ENCODE measurements around the gene CEBPG. TPM values are rescaled to one million over a fixed set of nuclear protein-coding genes. Genes with fewer than 3 reads are reported as not detected.

The CEBPG gene
- total and polyA plus RNA-seq, 9 of the 15 experiments (the other 6 are each of a cell fraction or from before 2014, with no cell fraction given), result 9.5 to 34.9 (median 30.9) TPM

DNA sequence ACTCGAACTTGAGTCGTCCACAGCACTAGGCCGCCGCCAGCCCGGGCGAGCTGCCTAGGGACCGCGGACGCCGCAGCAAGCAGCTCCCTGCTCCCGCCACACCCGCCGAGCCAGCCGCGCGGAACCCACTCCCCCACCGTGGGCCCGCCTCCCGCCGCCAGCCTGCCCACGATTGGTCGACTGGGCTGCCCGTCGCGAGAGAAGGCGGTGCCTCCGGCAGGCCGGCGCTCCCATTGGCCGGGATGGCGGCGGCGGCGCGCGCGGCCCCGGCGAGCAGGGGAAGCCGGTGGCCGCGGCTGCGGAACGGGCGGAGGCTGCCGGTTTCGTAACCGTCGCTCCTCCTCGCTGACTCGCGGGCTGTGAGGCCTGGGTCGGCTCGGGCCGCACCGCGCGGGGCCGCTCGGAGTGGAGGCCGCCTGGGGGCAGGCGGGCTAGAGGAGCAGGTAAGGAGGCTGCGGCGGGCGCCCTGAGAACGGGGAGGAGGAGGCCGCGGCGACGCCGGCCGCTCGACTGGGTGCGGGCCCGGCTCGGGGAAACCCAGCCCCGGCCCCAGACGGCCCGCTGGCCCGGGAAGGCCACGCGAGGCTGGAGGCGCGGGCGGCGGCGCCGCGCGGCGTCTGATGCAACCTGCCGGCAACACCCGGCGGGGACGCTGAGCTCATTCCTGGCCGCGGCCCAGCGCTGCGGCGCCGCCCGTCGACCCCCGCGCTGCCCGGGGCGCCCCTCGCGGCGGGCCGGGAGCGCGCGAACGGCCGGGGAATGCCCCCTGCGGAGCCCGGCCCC, at the start of gene CEBPG (continued):
- TF ChIP-seq, protein P1, sequence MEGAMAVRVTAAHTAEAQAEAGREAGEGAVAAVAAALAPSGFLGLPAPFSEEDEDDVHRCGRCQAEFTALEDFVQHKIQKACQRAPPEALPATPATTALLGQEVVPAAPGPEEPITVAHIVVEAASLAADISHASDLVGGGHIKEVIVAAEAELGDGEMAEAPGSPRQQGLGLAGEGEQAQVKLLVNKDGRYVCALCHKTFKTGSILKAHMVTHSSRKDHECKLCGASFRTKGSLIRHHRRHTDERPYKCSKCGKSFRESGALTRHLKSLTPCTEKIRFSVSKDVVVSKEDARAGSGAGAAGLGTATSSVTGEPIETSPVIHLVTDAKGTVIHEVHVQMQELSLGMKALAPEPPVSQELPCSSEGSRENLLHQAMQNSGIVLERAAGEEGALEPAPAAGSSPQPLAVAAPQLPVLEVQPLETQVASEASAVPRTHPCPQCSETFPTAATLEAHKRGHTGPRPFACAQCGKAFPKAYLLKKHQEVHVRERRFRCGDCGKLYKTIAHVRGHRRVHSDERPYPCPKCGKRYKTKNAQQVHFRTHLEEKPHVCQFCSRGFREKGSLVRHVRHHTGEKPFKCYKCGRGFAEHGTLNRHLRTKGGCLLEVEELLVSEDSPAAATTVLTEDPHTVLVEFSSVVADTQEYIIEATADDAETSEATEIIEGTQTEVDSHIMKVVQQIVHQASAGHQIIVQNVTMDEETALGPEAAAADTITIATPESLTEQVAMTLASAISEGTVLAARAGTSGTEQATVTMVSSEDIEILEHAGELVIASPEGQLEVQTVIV (CRISPR knock-in tag; IDR thresholded peaks at IDR 0.05; ENCODE audit: borderline replicate concordance), result no peak
- no peak for TF ChIP-seq KDM1A (IDR thresholded peaks at IDR 0.05)
- TF ChIP-seq GTF2E2 (tag; IDR thresholded peaks at IDR 0.05), result peak; percentile 84
- 0 out of 2 replicates have a peak, but pooled peaks have one; percentile 68 for TF ChIP-seq ERF (CRISPR knock-in tag; IDR thresholded peaks at IDR 0.05)
- TF ChIP-seq NR4A1 (CRISPR knock-in tag; IDR thresholded peaks at IDR 0.05), result no peak
- TF ChIP-seq NR4A1 (tag; IDR thresholded peaks at IDR 0.05), result no peak
- peak; percentile 43 to 54 for TF ChIP-seq E2F6 (IDR thresholded peaks at IDR 0.05; ENCODE audit: borderline replicate concordance in 1 of 2, extremely low read depth in 1 of 2, insufficient read depth in 1 of 2, insufficient read length in 1 of 2, low read depth in 1 of 2, low read length in 1 of 2, poor library complexity in 1 of 2, severe bottlenecking in 1 of 2)
- no peak for TF ChIP-seq MAFK (IDR thresholded peaks at IDR 0.05; ENCODE audit: low read length)
- TF ChIP-seq ZNF280A (IDR thresholded peaks at IDR 0.05; ENCODE audit: low read depth, partially characterized antibody), result no peak
- peak; percentile 91 for TF ChIP-seq CXXC5 (CRISPR knock-in tag; IDR thresholded peaks at IDR 0.05)
- TF ChIP-seq, protein P2, sequence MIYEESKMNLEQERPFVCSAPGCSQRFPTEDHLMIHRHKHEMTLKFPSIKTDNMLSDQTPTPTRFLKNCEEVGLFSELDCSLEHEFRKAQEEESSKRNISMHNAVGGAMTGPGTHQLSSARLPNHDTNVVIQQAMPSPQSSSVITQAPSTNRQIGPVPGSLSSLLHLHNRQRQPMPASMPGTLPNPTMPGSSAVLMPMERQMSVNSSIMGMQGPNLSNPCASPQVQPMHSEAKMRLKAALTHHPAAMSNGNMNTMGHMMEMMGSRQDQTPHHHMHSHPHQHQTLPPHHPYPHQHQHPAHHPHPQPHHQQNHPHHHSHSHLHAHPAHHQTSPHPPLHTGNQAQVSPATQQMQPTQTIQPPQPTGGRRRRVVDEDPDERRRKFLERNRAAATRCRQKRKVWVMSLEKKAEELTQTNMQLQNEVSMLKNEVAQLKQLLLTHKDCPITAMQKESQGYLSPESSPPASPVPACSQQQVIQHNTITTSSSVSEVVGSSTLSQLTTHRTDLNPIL (CRISPR knock-in tag; IDR thresholded peaks at IDR 0.05), result no peak
- TF ChIP-seq, protein P3, sequence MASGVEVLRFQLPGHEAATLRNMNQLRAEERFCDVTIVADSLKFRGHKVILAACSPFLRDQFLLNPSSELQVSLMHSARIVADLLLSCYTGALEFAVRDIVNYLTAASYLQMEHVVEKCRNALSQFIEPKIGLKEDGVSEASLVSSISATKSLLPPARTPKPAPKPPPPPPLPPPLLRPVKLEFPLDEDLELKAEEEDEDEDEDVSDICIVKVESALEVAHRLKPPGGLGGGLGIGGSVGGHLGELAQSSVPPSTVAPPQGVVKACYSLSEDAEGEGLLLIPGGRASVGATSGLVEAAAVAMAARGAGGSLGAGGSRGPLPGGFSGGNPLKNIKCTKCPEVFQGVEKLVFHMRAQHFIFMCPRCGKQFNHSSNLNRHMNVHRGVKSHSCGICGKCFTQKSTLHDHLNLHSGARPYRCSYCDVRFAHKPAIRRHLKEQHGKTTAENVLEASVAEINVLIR (CRISPR knock-in tag; IDR thresholded peaks at IDR 0.05), result no peak
- TF ChIP-seq RFX1 (IDR thresholded peaks at IDR 0.05), result no peak
- no peak for TF ChIP-seq SREBF2 (CRISPR knock-in tag; IDR thresholded peaks at IDR 0.05)
- TF ChIP-seq ETS2 (tag; IDR thresholded peaks at IDR 0.05; ENCODE audit: borderline replicate concordance, poor library complexity, severe bottlenecking), result no peak
- no peak for TF ChIP-seq MYNN (IDR thresholded peaks at IDR 0.05)
- no peak for TF ChIP-seq MYNN (CRISPR knock-in tag; IDR thresholded peaks at IDR 0.05)
- no peak for TF ChIP-seq PYGO2 (tag; IDR thresholded peaks at IDR 0.05)
- TF ChIP-seq EGR1 (conservative IDR thresholded peaks at IDR 0.05), result 0 out of 2 replicates have a peak, but pooled peaks have one; percentile 7

Measured in K562 (cell line).